Kidney epithelial cell (primary cell): Measurements from ENCODE around the gene WIPF1. TPM values are rescaled to one million over a fixed set of nuclear protein-coding genes. Genes with fewer than 3 reads are reported as not detected.

Experiments used
- DNase-seq: peaks from one replicate; pipeline ENCODE4 v3.0.0-alpha.2; 2010; ENCODE audit warnings: low read depth
- H3K27me3 ChIP-seq: 2 replicates; pipeline ENCODE4 v1.6.0; 2011; ENCODE audit warnings: low read length; ENCODE audit not compliant: control insufficient read depth, insufficient read depth
- H3K36me3 ChIP-seq: 2 replicates; pipeline ENCODE4 v1.5.1; 2011; ENCODE audit warnings: low read length; ENCODE audit not compliant: control insufficient read depth, insufficient read depth
- H3K4me3 ChIP-seq: 2 replicates; pipeline ENCODE4 v1.5.1; 2011; ENCODE audit warnings: low read depth, mild to moderate bottlenecking, control low read depth, low read length
- total RNA-seq: library from RNA; depleted of rRNA; stranded (reverse); fragments of >200 nt; gene quantifications from 2 replicates; pipeline ENCODE4 v1.2.3, GENCODE V29; 2015
- TF ChIP-seq, protein P1 (sequence below): IDR thresholded peaks from 2 replicates; pipeline ENCODE4 v1.5.1; 2011; ENCODE audit warnings: mild to moderate bottlenecking, moderate library complexity, low read length, control low read depth, inconsistent platforms; ENCODE audit not compliant: insufficient read depth, poor library complexity, severe bottlenecking

The WIPF1 gene
- total RNA-seq, 1 donor from 2014 or later: 9.5 TPM

DNA sequence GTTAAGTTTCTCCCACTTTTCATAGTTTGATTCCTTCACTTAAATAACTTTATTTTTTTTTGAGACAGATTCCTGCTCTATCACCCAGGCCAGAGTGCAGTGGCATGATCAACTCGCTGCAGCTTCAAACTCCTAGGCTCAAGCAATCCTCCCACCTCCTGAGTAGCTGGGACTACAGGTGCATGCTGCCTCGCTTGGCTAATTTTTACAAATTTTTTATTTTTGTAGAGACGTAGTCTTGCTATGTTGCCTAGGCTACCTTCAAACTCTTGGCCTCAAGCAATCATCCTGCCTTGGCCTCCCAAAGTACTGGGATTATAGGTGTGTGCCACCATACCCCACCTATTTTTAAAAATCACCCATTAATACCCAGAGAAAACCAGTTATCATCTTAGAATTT, 14.2 kb upstream of the WIPF1 start:
- TF ChIP-seq, protein P1, sequence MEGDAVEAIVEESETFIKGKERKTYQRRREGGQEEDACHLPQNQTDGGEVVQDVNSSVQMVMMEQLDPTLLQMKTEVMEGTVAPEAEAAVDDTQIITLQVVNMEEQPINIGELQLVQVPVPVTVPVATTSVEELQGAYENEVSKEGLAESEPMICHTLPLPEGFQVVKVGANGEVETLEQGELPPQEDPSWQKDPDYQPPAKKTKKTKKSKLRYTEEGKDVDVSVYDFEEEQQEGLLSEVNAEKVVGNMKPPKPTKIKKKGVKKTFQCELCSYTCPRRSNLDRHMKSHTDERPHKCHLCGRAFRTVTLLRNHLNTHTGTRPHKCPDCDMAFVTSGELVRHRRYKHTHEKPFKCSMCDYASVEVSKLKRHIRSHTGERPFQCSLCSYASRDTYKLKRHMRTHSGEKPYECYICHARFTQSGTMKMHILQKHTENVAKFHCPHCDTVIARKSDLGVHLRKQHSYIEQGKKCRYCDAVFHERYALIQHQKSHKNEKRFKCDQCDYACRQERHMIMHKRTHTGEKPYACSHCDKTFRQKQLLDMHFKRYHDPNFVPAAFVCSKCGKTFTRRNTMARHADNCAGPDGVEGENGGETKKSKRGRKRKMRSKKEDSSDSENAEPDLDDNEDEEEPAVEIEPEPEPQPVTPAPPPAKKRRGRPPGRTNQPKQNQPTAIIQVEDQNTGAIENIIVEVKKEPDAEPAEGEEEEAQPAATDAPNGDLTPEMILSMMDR: no peak
- H3K4me3 ChIP-seq: no peak overlapping the region
- DNase-seq: no peak
- H3K36me3 ChIP-seq: no peaks in the 10 kb centered on the region
- no peaks in the 10 kb centered on the region for H3K27me3 ChIP-seq

- Histone ChIP-seq H3K36me3 (no peaks in the 10 kb centered on the region), H3K27me3 (no peaks in the 10 kb centered on the region), H3K4me3 (no peak overlapping the region)
- TF ChIP-seq, protein P1: no peak
- no peak for DNase-seq
These were observed 13.4 kb upstream of the WIPF1 start for GRCh38 chr2:174611006-174611405.

DNA sequence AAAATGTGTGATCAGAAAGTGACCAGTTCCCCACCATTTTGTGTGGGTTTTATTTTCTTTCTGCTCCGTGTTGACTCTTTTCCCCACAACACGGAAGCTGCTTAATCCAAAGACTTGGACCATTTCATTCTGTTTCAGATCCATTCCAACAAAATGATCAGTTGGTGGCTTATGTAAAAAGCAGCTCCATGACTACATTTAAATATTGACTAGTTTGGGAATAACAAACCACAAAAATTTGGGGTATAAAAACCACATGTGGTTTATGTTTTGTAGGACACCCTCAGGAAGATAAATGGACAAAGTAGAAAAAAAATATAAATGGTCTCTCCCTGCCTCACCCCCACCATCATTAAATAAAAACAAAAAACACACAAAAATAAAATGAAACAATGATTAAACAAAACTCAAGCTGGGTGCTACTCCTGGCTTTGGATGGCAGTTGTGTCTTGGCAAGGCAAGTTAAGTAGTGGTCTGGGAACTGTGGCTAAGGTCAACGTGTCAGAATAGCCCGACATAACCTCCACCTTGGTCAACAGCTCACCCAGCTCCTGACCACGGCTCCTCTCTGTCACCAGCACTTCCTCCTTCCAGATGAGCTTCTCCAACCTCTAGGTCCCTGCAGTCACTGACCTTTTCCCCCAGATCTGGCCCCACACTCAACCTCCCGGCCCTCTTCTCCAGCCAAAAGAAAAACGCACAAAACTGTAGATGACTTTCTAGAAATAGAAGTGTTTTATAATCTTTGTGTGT, 12.8 kb upstream of the WIPF1 start:
- TF ChIP-seq, protein P1: no peak
- no peaks in the 10 kb centered on the region for H3K27me3 ChIP-seq
- DNase-seq: no peak
- no peaks in the 10 kb centered on the region for H3K36me3 ChIP-seq
- H3K4me3 ChIP-seq: no peak overlapping the region

DNA sequence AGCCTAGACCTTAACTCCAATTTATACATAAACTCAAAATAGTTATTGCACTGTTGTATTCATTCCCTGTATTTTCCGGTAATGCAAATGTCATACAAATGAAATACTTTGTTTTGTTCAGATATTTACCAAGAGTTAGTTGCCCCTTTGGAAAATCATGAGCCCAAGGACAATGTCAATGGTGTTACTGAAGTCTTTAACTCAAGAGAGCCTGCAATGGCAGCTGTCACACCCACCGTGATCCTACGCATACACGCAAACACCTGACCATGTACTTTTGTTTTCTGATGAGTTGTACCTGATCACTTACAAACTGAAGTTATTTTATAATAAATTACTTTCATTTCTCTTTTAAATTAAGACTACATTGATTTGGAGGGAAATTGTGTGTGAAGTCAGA, 11.7 kb upstream of the WIPF1 start:
- no peaks in the 10 kb centered on the region for H3K36me3 ChIP-seq
- DNase-seq: no peak
- no peaks in the 10 kb centered on the region for H3K27me3 ChIP-seq
- TF ChIP-seq, protein P1: no peak
- no peak overlapping the region for H3K4me3 ChIP-seq

DNA sequence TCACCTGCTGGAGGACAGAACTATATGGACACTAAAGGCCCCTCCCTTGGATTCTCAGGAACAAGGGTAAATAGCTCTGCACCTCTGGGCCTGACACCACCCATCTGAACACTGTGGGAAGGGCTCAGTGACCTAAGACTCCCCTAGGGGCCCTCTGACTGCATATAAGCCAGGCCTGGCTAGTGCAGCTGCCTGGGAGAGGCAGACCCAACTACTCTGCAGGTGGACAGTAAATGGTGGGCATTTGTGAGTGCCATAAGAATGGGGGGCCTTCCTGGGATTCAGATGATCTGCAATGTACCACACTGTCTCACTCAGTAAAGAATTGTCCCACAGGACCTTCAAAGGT, 11.2 kb upstream of the WIPF1 start:
- Histone ChIP-seq H3K36me3 (no peaks in the 10 kb centered on the region), H3K4me3 (no peak overlapping the region), H3K27me3 (no peaks in the 10 kb centered on the region)
- no peak for DNase-seq
- TF ChIP-seq, protein P1: no peak

GRCh38 chr2:174607989-174608865, 10.6 kb upstream of the WIPF1 start:
- DNase-seq: no peak
- TF ChIP-seq, protein P1: no peak
- Histone ChIP-seq H3K4me3 (no peak overlapping the region), H3K36me3 (no peaks in the 10 kb centered on the region), H3K27me3 (no peaks in the 10 kb centered on the region)
